ENCODE results near the gene TMEM140.

TMEM140 gene

GRCh38 chr7:135180122-135180521 is 32.2 kb downstream of the TMEM140 start:
- H3K9me3 ChIP-seq (replicated peaks; ENCODE audit: insufficient read depth, low read length) = 0 out of 2 replicates have a peak, but pooled peaks cover 3% of the 10 kb centered on the region

GRCh38 chr7:135181261-135181928 is 33.5 kb downstream of the TMEM140 start:
- H3K27me3 ChIP-seq (replicated peaks; ENCODE audit: insufficient read depth, low read length) = no peaks in the 10 kb centered on the region
- no peak overlapping the region for H3K27ac ChIP-seq (ENCODE audit: low read length)
- no peaks in the 10 kb centered on the region; the same call in 1 of the 2 replicates for H3K36me3 ChIP-seq (replicated peaks; ENCODE audit: insufficient read depth, low read length)
- H3K9ac ChIP-seq (ENCODE audit: low read length) = no peak overlapping the region
- H4K20me1 ChIP-seq (ENCODE audit: insufficient read depth, low read length) = no peaks in the 10 kb centered on the region
- no peaks in the 10 kb centered on the region for H3K79me2 ChIP-seq (ENCODE audit: low read length)
- DNase-seq = no peak
- no peak overlapping the region for H3K4me2 ChIP-seq (ENCODE audit: low read depth, low read length)
- H3F3A ChIP-seq (ENCODE audit: insufficient read depth, low read length) = no peaks in the 10 kb centered on the region
- H3K9me2 ChIP-seq (replicated peaks; ENCODE audit: insufficient read depth, low read length) = no peaks in the 10 kb centered on the region
- no peak overlapping the region for H2AFZ ChIP-seq (ENCODE audit: low read length)
- H3K9me3 ChIP-seq (replicated peaks; ENCODE audit: insufficient read depth, low read length) = 0 out of 2 replicates have a peak, but pooled peaks cover 3% of the 10 kb centered on the region
- no peak overlapping the region for H3K4me3 ChIP-seq (ENCODE audit: low read length)
- H3K4me1 ChIP-seq (ENCODE audit: low read length) = no peaks in the 10 kb centered on the region
- TF ChIP-seq CTCF (IDR thresholded peaks at IDR 0.05; ENCODE audit: low read length) = no peak

More at GRCh38 chr7:135180122-135180521, 32.2 kb downstream of the TMEM140 start:
- Histone ChIP-seq H3K79me2 (ENCODE audit: low read length) (no peaks in the 10 kb centered on the region), H4K20me1 (ENCODE audit: insufficient read depth, low read length) (no peaks in the 10 kb centered on the region), H2AFZ (ENCODE audit: low read length) (no peak overlapping the region), H3K27me3 (replicated peaks; ENCODE audit: insufficient read depth, low read length) (no peaks in the 10 kb centered on the region), H3K27ac (ENCODE audit: low read length) (no peak overlapping the region), H3K9me2 (replicated peaks; ENCODE audit: insufficient read depth, low read length) (no peaks in the 10 kb centered on the region), H3K4me3 (ENCODE audit: low read length) (no peak overlapping the region), H3K4me1 (ENCODE audit: low read length) (no peaks in the 10 kb centered on the region), H3K4me2 (ENCODE audit: low read depth, low read length) (no peak overlapping the region), H3K36me3 (replicated peaks; ENCODE audit: insufficient read depth, low read length) (no peaks in the 10 kb centered on the region; the same call in 1 of the 2 replicates), H3F3A (ENCODE audit: insufficient read depth, low read length) (no peaks in the 10 kb centered on the region), H3K9ac (ENCODE audit: low read length) (no peak overlapping the region)
- no peak for DNase-seq
- no peak for TF ChIP-seq EZH2phosphoT487 (IDR thresholded peaks at IDR 0.05; ENCODE audit: low read length)
- TF ChIP-seq EZH2 (optimal IDR thresholded peaks at IDR 0.05; ENCODE audit: low read depth, low read length) = no peak
- no peak for TF ChIP-seq CTCF (IDR thresholded peaks at IDR 0.05; ENCODE audit: low read length)

- Histone ChIP-seq H3K79me2 (ENCODE audit: low read length) (no peaks in the 10 kb centered on the region), H4K20me1 (ENCODE audit: insufficient read depth, low read length) (no peaks in the 10 kb centered on the region), H2AFZ (ENCODE audit: low read length) (no peak overlapping the region), H3F3A (ENCODE audit: insufficient read depth, low read length) (no peaks in the 10 kb centered on the region), H3K27me3 (replicated peaks; ENCODE audit: insufficient read depth, low read length) (no peaks in the 10 kb centered on the region), H3K9ac (ENCODE audit: low read length) (no peak overlapping the region), H3K4me3 (ENCODE audit: low read length) (no peak overlapping the region), H3K4me1 (ENCODE audit: low read length) (no peaks in the 10 kb centered on the region), H3K9me3 (replicated peaks; ENCODE audit: insufficient read depth, low read length) (0 out of 2 replicates have a peak, but pooled peaks cover 3% of the 10 kb centered on the region), H3K9me2 (replicated peaks; ENCODE audit: insufficient read depth, low read length) (no peaks in the 10 kb centered on the region), H3K36me3 (replicated peaks; ENCODE audit: insufficient read depth, low read length) (no peaks in the 10 kb centered on the region; the same call in 1 of the 2 replicates), H3K27ac (ENCODE audit: low read length) (no peak overlapping the region), H3K4me2 (ENCODE audit: low read depth, low read length) (no peak overlapping the region)
- DNase-seq = no peak
- TF ChIP-seq EZH2phosphoT487 (IDR thresholded peaks at IDR 0.05; ENCODE audit: low read length) = no peak
- TF ChIP-seq CTCF (IDR thresholded peaks at IDR 0.05; ENCODE audit: low read length) = no peak
- no peak for TF ChIP-seq EZH2 (optimal IDR thresholded peaks at IDR 0.05; ENCODE audit: low read depth, low read length)
These were observed 34.2 kb downstream of the TMEM140 start for GRCh38 chr7:135181929-135182678.

All from MM.1S (cell line).